Activated CD8-positive, alpha-beta memory T cell treated with anti-CD3 and anti-CD28 coated beads, Interleukin-2, amount 50 U/mL, for 48 hours (primary cell): ENCODE data around the gene LRFN5.
"Not testable (repeated sequence)": the region's sequence is repeated elsewhere in the genome, so short reads cannot be mapped to it uniquely, and the experiment has no call there.

Source experiments
- DNase-seq: peaks from one replicate; pipeline ENCODE4 v3.0.0-alpha.2; 2020

The LRFN5 gene

DNA sequence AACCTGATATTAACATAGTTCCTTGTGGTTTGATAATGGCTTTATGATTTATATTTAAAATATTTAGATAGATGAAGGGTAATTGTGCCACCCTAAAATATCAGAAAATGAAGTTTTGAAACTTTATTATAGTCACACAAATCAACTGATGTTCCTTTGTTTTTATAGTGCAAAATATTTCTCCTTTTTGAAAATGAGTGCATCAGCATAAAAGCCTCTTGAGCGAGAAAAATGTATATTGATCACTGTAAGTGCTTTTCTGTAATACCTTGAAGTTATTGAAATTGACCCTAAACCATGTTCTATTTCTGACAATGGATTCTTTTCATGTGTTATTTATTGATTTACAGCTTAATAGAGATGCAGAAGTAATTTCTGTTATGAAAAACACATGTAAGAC lies 35.0 kb downstream of the LRFN5 start:
- no peak for DNase-seq

- DNase-seq, result no peak
These were observed 35.7 kb downstream of the LRFN5 start for GRCh38 chr14:41642367-41642766.

- DNase-seq, result no peak
These were observed 36.1 kb downstream of the LRFN5 start for GRCh38 chr14:41642789-41643188.

GRCh38 chr14:41644606-41645005 lies 37.9 kb downstream of the LRFN5 start:
- no peak for DNase-seq

- no peak for DNase-seq
These were observed 44.1 kb downstream of the LRFN5 start for GRCh38 chr14:41650802-41651201.

DNA sequence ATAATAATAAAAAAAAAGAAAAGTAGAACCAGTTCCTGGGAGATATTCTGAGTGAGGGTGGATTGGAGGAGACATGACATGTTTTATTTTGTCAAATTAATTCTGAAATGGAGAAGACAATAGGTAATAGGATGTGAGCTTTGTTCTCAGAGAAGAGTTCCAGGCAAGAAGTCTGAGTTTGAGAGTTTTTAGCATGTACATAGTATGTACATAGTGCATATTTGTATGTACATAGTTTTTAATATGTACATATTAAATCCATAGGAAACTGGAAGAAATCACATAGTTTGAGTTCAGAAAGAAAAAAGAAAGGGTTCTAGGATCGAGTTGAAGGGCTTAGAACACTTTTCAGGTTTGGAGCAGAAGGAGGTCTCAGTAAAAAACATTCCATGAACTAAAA lies 47.5 kb downstream of the LRFN5 start:
- DNase-seq, result no peak

GRCh38 chr14:41662780-41663472 lies 56.2 kb downstream of the LRFN5 start:
- DNase-seq, result no peak

GRCh38 chr14:41663473-41663850 lies 56.8 kb downstream of the LRFN5 start:
- no peak for DNase-seq

DNA sequence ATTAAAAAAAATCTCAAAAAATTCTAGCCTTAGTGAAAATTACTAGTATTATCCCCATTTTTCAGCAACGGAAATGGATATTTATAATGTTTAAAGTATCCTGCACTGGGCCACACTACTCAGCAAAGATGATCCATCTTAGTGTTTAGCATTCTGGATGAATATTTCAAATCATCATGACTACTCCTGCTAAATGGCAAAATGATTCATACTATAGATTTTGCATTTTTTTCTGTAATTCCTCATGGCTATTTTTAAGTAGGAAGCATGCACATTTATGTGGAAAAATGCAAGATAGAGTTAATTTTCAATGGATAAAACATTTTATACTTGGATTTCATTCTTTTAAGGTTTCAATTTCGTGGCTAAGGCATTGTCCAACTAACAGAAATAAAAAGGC lies 59.6 kb downstream of the LRFN5 start:
- no peak for DNase-seq

GRCh38 chr14:41668356-41668755 lies 61.7 kb downstream of the LRFN5 start:
- DNase-seq, result no peak

- DNase-seq, result not testable (repeated sequence)
These were observed 66.9 kb downstream of the LRFN5 start for GRCh38 chr14:41673601-41674000.

DNA sequence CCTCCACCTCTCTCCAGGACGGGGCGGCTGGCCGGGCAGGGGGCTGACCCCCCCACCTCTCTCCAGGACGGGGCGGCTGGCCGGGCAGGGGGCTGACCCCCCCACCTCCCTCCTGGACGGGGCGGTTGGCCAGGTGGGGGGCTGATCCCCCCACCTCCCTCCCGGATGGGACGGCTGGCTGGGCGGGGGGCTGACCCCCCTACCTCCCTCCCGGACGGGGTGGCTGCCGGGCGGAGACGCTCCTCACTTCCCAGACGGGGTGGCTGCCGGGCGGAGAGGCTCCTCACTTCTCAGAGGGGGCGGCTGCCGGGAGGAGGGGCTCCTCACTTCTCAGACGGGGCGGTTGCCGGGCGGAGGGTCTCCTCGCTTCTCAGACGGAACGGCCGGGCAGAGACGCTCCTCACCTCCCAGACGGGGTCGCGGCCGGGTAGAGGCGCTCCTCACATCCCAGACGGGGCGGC lies 67.9 kb downstream of the LRFN5 start:
- not testable (repeated sequence) for DNase-seq

DNA sequence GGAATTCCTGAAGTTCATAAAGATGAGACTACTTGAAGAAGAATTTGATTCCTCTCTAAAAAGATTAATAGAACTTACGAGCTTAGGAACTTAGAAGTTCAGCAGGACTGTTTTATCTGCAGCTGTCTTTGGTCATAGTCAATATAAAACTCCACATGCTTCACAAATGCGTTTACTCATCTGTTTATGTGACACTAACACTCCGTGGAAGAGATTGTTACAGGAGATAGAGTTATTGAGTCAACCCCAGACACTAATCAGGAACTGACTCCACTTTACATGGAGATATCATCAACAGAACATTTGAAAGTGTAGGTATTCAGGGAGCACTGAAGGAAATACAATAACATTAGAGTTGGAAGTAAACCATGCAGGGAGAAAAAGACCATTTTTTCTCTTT lies 92.8 kb downstream of the LRFN5 start:
- no peak for DNase-seq

GRCh38 chr14:41718477-41719166 lies 111.9 kb downstream of the LRFN5 start:
- DNase-seq, result no peak

DNA sequence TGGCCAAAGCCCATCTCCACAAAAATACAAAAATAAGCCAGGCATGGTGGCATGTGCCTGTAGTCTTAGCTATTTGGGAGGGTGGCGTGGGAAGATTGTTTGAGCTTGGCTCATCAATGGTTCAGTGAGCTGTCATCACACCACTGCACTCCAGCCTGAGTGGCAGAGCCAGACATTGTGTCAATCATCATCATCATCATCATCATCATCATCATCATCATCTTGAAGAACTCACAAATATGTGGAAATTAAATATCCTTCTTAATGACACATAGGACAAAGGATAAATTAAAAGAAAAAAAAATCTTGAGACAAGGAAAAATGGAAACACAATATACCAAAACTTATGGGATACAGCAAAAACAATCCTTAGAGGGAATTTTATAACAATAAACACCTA lies 132.5 kb downstream of the LRFN5 start:
- DNase-seq, result no peak

DNA sequence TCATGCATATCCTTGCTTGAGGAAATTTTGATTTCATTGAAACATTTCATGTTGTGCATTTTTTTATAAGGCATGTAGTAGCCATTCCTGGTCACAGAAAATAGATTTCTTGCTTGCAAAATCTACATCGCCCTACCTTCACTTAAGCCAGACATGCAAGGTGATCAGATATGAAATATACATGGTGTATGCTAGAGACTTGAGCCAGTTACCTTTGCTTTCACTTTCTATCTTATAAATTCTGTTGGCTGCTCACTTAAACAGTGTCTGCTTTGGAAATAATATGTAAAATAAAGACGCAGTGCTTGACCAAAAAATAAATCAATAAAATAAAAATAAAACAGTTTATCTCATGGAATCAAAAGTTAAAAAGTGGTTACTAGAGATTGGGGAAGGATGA lies 136.5 kb downstream of the LRFN5 start:
- no peak for DNase-seq

- no peak for DNase-seq
These were observed 142.8 kb downstream of the LRFN5 start for GRCh38 chr14:41749429-41749828.

GRCh38 chr14:41750575-41750974 lies 143.9 kb downstream of the LRFN5 start:
- DNase-seq, result not testable (repeated sequence)

DNA sequence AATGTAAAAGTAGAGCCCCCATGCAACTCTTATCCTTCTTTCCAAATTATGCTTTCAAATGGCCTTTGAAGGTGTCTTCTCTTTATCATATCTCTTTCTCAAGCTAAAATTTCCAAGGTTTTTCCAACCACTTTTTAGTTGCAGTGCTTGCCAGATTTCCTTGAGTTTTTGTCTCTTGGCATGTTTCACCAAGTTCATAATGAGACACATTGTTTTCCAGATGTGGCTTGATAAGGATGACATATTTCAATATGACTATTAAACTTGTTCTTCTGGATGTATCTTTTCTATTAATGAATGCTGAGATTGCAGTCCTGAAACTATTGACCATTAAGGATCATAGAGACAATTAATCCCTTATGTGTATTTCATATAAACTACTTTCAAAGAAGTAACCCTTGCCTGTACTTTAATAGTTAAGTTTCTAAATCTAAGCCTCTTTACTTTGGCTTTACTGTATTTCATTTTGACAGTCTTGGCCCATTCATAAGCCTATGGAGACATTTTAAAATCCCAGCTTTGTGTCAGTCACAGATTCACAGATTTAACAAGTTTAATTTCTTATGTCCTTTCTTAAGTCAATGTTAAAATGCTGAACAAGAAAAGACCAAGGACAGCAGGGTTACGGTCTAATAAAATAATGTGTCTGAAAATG lies 151.5 kb downstream of the LRFN5 start:
- no peak for DNase-seq

DNA sequence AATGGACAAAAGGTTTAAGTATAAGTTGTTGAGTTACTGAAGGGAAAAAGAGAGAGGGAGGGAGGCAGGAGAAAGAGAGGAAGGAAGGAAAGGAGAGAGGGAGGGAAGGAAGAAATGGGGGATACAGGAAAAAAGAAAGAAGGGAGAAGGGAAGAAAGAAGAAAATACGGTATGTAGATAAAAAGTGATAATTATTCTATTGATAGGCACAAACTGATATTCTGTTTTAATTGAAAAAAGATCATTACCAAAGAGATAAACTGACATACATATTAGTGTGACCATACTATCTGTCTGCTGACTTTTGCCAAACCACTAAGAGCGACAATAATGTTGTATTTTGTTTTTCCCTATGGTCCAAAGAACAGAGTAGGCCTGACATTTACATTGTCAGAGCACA lies 154.5 kb downstream of the LRFN5 start:
- DNase-seq, result no peak

GRCh38 chr14:41766772-41767171 lies 160.1 kb downstream of the LRFN5 start:
- no peak for DNase-seq

DNA sequence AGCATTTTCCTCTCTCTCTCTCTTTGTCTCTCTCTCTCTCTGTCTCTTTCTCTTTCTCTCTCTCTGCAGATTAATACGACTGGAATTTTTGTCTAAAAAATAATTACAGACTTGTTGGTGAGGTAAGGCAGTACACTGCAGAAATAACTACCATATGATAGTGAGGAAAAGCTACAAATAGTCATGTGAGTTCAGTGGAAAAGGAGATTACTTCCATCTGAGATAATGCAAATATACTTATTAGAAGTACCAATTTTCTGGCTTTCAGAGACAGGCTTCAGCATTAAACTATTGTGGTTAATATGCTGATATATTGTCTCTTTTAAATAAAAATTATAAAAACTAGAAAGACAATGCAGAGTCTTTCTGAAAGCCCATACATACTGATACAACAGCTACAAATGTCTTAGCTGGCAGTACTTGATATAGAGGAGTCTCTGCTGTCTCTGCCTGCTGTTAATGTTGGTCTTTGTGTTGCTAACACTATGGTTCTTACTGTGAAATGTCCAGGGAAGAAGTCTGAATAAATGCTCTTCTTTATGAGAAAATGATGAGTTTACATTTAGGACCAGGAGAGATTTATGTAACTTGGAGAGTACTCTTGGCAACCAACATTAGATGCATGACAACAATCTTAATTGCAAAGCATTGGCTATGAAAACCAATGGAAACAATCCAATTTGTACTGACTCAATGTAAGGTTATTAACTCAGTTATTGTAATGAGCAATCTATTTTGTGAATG lies 167.0 kb downstream of the LRFN5 start:
- no peak for DNase-seq

DNA sequence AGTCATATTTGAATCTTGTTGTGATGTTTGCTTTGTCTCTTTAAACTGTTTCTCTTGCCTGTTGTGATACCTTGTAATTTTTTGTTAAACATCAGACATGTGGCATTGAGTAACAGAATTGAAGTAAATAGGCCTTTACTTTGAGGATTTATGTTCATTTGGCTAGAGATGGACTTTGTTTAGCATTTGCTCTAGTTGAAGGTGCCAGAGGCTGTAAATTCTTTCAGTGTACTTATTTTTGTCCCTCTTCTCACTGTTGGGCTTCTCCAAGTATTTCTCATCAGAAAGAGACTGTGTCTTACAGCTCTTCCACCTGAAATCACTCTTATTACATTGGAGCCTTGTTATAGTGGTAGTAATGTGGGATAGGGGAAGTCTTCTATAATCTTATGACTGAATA lies 175.8 kb downstream of the LRFN5 start:
- no peak for DNase-seq

DNA sequence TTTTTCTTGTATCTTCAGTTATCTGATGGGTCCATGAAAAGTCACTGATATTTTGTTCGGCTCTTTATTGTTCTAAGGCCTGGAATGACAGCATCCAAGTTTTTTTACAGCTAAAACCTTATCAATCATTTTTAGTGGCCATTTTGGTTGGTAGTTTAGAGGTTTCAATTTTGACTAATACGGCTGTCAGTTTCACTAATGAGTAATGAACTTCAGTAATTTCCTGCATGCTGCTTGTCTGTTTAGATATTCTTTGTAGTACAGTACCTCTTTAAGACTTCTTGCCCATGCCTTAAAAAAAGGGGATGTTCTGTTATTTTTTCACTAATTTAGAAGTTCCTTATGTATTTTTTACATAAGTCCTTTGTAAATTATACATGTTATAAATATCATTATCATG lies 176.7 kb downstream of the LRFN5 start:
- DNase-seq, result no peak
